Activated naive CD4-positive, alpha-beta T cell treated with anti-CD3 and anti-CD28 coated beads, Interleukin-2, amount 10 ng/mL, durations not matched to agents 7 days and 5 days (primary cell): Measurements from ENCODE around the gene SPOUT1.
"Not testable (repeated sequence)": the region's sequence is repeated elsewhere in the genome, so short reads cannot be mapped to it uniquely, and the experiment has no call there.

Experiments
- CTCF ChIA-PET: fragments of 350-600 bp; sonication (Branson Sonifier 250); formaldehyde crosslinking; loops from one replicate; lab custom pipeline; 2021; ENCODE audit warnings: antibody characterized with exemption; lab: Charles Lee
- DNase-seq: peaks from one replicate; pipeline ENCODE4 v3.0.0-alpha.2; 2020
- H3K27ac Mint-ChIP-seq: one replicate; pipeline ENCODE4 v1.8.0; 2021; ENCODE audit warnings: mild to moderate bottlenecking, moderate library complexity, mixed read lengths
- H3K27me3 Mint-ChIP-seq: one replicate; pipeline ENCODE4 v1.8.0; 2021; ENCODE audit warnings: mild to moderate bottlenecking, mixed read lengths
- H3K36me3 Mint-ChIP-seq: one replicate; pipeline ENCODE4 v1.8.0; 2021; ENCODE audit warnings: mixed read lengths
- H3K4me1 Mint-ChIP-seq: one replicate; pipeline ENCODE4 v1.8.0; 2021; ENCODE audit warnings: mixed read lengths
- H3K4me3 Mint-ChIP-seq: one replicate; pipeline ENCODE4 v1.8.0; 2021; ENCODE audit warnings: mild to moderate bottlenecking, moderate library complexity, mixed read lengths
- H3K9me3 Mint-ChIP-seq: one replicate; pipeline ENCODE4 v1.8.0; 2021; ENCODE audit warnings: mixed read lengths

The SPOUT1 gene

GRCh38 chr9:128847803-128848202 is 18.2 kb upstream of the SPOUT1 start:
- Mint-ChIP-seq H3K36me3 (peaks cover 17% of the 10 kb centered on the region), H3K4me3 (no peak overlapping the region), H3K9me3 (peaks cover 20% of the 10 kb centered on the region), H3K27me3 (no peaks in the 10 kb centered on the region), H3K27ac (no peak overlapping the region), H3K4me1 (no peaks in the 10 kb centered on the region)
- no peak for DNase-seq
- CTCF ChIA-PET: no interaction called here

GRCh38 chr9:128846680-128847030 is 17.1 kb upstream of the SPOUT1 start:
- no peak overlapping the region for H3K4me3 Mint-ChIP-seq
- H3K36me3 Mint-ChIP-seq: peaks cover 17% of the 10 kb centered on the region
- no peaks in the 10 kb centered on the region for H3K4me1 Mint-ChIP-seq
- H3K9me3 Mint-ChIP-seq: peaks cover 20% of the 10 kb centered on the region
- CTCF ChIA-PET: no interaction called here
- H3K27ac Mint-ChIP-seq: no peak overlapping the region
- no peaks in the 10 kb centered on the region for H3K27me3 Mint-ChIP-seq
- no peak for DNase-seq

GRCh38 chr9:128845186-128845931 is 15.8 kb upstream of the SPOUT1 start:
- CTCF ChIA-PET: interaction anchor here (0.7 to 0.9 kb wide), 3 partner anchors 22 to 82 kb away, joined by 3 read pairs; no protein-coding TSS in a partner anchor
- H3K4me3 Mint-ChIP-seq: no peak overlapping the region

GRCh38 chr9:128843171-128843570 is 13.6 kb upstream of the SPOUT1 start:
- H3K27ac Mint-ChIP-seq, H3K4me1 Mint-ChIP-seq, H3K4me3 Mint-ChIP-seq, H3K36me3 Mint-ChIP-seq, H3K9me3 Mint-ChIP-seq, DNase-seq, H3K27me3 Mint-ChIP-seq: not testable (repeated sequence)
- CTCF ChIA-PET: interaction anchor here (1.4 kb wide), 1 partner anchor 9 kb away, joined by 3 read pairs; no protein-coding TSS in a partner anchor

More at GRCh38 chr9:128845186-128845931, 15.8 kb upstream of the SPOUT1 start:
- no peak for DNase-seq
- H3K27me3 Mint-ChIP-seq: no peaks in the 10 kb centered on the region
- no peaks in the 10 kb centered on the region for H3K4me1 Mint-ChIP-seq
- peaks cover 8% of the 10 kb centered on the region for H3K9me3 Mint-ChIP-seq
- H3K27ac Mint-ChIP-seq: no peak overlapping the region
- H3K36me3 Mint-ChIP-seq: peaks cover 6% of the 10 kb centered on the region

- no peak for DNase-seq
- Mint-ChIP-seq H3K9me3 (no peaks in the 10 kb centered on the region), H3K4me3 (no peak overlapping the region), H3K36me3 (peaks cover 14% of the 10 kb centered on the region), H3K27me3 (no peaks in the 10 kb centered on the region), H3K27ac (no peak overlapping the region), H3K4me1 (no peaks in the 10 kb centered on the region)
- CTCF ChIA-PET: no interaction called here
Observed at GRCh38 chr9:128841694-128842492, 12.3 kb upstream of the SPOUT1 start.

- Mint-ChIP-seq H3K4me1 (no peaks in the 10 kb centered on the region), H3K27me3 (no peaks in the 10 kb centered on the region), H3K36me3 (peaks cover 14% of the 10 kb centered on the region), H3K27ac (no peak overlapping the region), H3K4me3 (no peak overlapping the region), H3K9me3 (no peaks in the 10 kb centered on the region)
- CTCF ChIA-PET: no interaction called here
- no peak for DNase-seq
Observed at GRCh38 chr9:128840524-128840923, 10.9 kb upstream of the SPOUT1 start.

- Mint-ChIP-seq H3K27ac (no peak overlapping the region), H3K27me3 (no peaks in the 10 kb centered on the region), H3K4me3 (no peak overlapping the region), H3K36me3 (peaks cover 18% of the 10 kb centered on the region), H3K4me1 (no peaks in the 10 kb centered on the region), H3K9me3 (no peaks in the 10 kb centered on the region)
- CTCF ChIA-PET: interaction anchor here (1.2 kb wide), 1 partner anchor 9 kb away, joined by 3 read pairs; the partner anchor contains the start of gene SPOUT1
- DNase-seq: no peak
Observed at GRCh38 chr9:128838338-128838737, 8.7 kb upstream of the SPOUT1 start.

- no peaks in the 10 kb centered on the region for H3K9me3 Mint-ChIP-seq
- no peaks in the 10 kb centered on the region for H3K27me3 Mint-ChIP-seq
- no peak overlapping the region for H3K4me3 Mint-ChIP-seq
- H3K4me1 Mint-ChIP-seq: no peaks in the 10 kb centered on the region
- CTCF ChIA-PET: no interaction called here
- DNase-seq: peak; percentile 12
- peaks cover 21% of the 10 kb centered on the region for H3K36me3 Mint-ChIP-seq
- H3K27ac Mint-ChIP-seq: no peak overlapping the region
Observed at GRCh38 chr9:128836509-128837145, 7.0 kb upstream of the SPOUT1 start.

GRCh38 chr9:128835246-128836210 is 5.9 kb upstream of the SPOUT1 start:
- peak; percentile 17 for DNase-seq
- no peak overlapping the region for H3K4me3 Mint-ChIP-seq
- CTCF ChIA-PET: interaction anchor here (0.7 kb wide), 1 partner anchor 44 kb away, joined by 3 read pairs; no protein-coding TSS in a partner anchor
- H3K27ac Mint-ChIP-seq: no peak overlapping the region
- peaks cover 21% of the 10 kb centered on the region for H3K36me3 Mint-ChIP-seq
- no peaks in the 10 kb centered on the region for H3K4me1 Mint-ChIP-seq
- H3K9me3 Mint-ChIP-seq: no peaks in the 10 kb centered on the region
- H3K27me3 Mint-ChIP-seq: no peaks in the 10 kb centered on the region

- CTCF ChIA-PET: no interaction called here
- Mint-ChIP-seq H3K9me3 (no peaks in the 10 kb centered on the region), H3K36me3 (peaks cover 24% of the 10 kb centered on the region), H3K4me1 (peaks cover 13% of the 10 kb centered on the region), H3K27ac (no peak overlapping the region), H3K27me3 (no peaks in the 10 kb centered on the region), H3K4me3 (no peak overlapping the region)
- peak; percentile 1 for DNase-seq
Observed at GRCh38 chr9:128833696-128834095, 4.1 kb upstream of the SPOUT1 start.

- Mint-ChIP-seq H3K36me3 (peaks cover 31% of the 10 kb centered on the region), H3K4me3 (peak overlapping the region; percentile 97), H3K4me1 (peaks cover 28% of the 10 kb centered on the region), H3K27ac (peak overlapping the region; percentile 90), H3K9me3 (no peaks in the 10 kb centered on the region), H3K27me3 (no peaks in the 10 kb centered on the region)
- CTCF ChIA-PET: interaction anchor here (1.0 to 4.7 kb wide), 3 partner anchors 10 to 95 kb away, joined by 3 to 22 read pairs (median 3); partner anchors contain the start of gene ENDOG
- DNase-seq: no peak
Observed at GRCh38 chr9:128828719-128829452, 708 bp downstream of the SPOUT1 start.

- no peak for DNase-seq
- Mint-ChIP-seq H3K36me3 (peaks cover 29% of the 10 kb centered on the region), H3K27me3 (no peaks in the 10 kb centered on the region), H3K27ac (peak overlapping the region; percentile 90), H3K4me3 (peak overlapping the region; percentile 97), H3K4me1 (peaks cover 28% of the 10 kb centered on the region), H3K9me3 (no peaks in the 10 kb centered on the region)
- CTCF ChIA-PET: interaction anchor here (4.7 kb wide), 1 partner anchor 9 kb away, joined by 22 read pairs; the partner anchor contains the start of gene ENDOG
Observed at GRCh38 chr9:128828267-128828666, 1.3 kb downstream of the SPOUT1 start.
